ENCODE measurements around the gene C16orf87.

Gene C16orf87

GRCh38 chr16:46843898-46844642 is 13.1 kb upstream of the C16orf87 start:
- no peak for DNase-seq

- DNase-seq, result no peak
Measured at GRCh38 chr16:46842192-46842895, 11.4 kb upstream of the C16orf87 start.

- DNase-seq, result no peak
Measured at GRCh38 chr16:46839986-46840443, 9.0 kb upstream of the C16orf87 start.

- DNase-seq, result no peak
Measured at GRCh38 chr16:46836534-46837530, 5.9 kb upstream of the C16orf87 start.

- peak; percentile 34 for DNase-seq
Measured at GRCh38 chr16:46833460-46833800, 2.5 kb upstream of the C16orf87 start.

GRCh38 chr16:46832757-46833459 is 1.9 kb upstream of the C16orf87 start:
- DNase-seq, result no peak

GRCh38 chr16:46830417-46830901 is 521 bp downstream of the C16orf87 start:
- peak; percentile 20 for DNase-seq

- DNase-seq, result no peak
Measured at GRCh38 chr16:46828943-46829342, 2.0 kb downstream of the C16orf87 start.

GRCh38 chr16:46828292-46828691 is 2.7 kb downstream of the C16orf87 start:
- no peak for DNase-seq

- peak; percentile 49 for DNase-seq
Measured at GRCh38 chr16:46826631-46827030, 4.3 kb downstream of the C16orf87 start.

GRCh38 chr16:46822270-46822669 is 8.7 kb downstream of the C16orf87 start:
- peak; percentile 95 for DNase-seq

GRCh38 chr16:46817961-46818360 is 13.0 kb downstream of the C16orf87 start:
- DNase-seq, result peak; percentile 42

GRCh38 chr16:46814790-46815189 is 16.2 kb downstream of the C16orf87 start:
- no peak for DNase-seq

- no peak for DNase-seq
Measured at GRCh38 chr16:46813611-46814010, 17.4 kb downstream of the C16orf87 start.

- no peak for DNase-seq
Measured at GRCh38 chr16:46812781-46813540, 18.0 kb downstream of the C16orf87 start.

- no peak for DNase-seq
Measured at GRCh38 chr16:46811682-46812081, 19.3 kb downstream of the C16orf87 start.

- no peak for DNase-seq
Measured at GRCh38 chr16:46808997-46809396, 22.0 kb downstream of the C16orf87 start.

- DNase-seq, result no peak
Measured at GRCh38 chr16:46807336-46807735, 23.6 kb downstream of the C16orf87 start.

GRCh38 chr16:46803373-46803772 is 27.6 kb downstream of the C16orf87 start:
- no peak for DNase-seq

- peak; percentile 39 for DNase-seq
Measured at GRCh38 chr16:46801428-46802049, 29.4 kb downstream of the C16orf87 start.

- DNase-seq, result no peak
Measured at GRCh38 chr16:46800494-46800893, 30.5 kb downstream of the C16orf87 start.

Data from HCEC 1CT (cell line).